Retina (tissue), 1 donor: Measurements from ENCODE around the gene RAPGEF1.
"Not testable (repeated sequence)": the region's sequence is repeated elsewhere in the genome, so short reads cannot be mapped to it uniquely, and the experiment has no call there.

ENCODE experiments used
- DNase-seq: peaks from one replicate; pipeline ENCODE4 v3.0.0-alpha.2; 2016

The RAPGEF1 gene, protein sequence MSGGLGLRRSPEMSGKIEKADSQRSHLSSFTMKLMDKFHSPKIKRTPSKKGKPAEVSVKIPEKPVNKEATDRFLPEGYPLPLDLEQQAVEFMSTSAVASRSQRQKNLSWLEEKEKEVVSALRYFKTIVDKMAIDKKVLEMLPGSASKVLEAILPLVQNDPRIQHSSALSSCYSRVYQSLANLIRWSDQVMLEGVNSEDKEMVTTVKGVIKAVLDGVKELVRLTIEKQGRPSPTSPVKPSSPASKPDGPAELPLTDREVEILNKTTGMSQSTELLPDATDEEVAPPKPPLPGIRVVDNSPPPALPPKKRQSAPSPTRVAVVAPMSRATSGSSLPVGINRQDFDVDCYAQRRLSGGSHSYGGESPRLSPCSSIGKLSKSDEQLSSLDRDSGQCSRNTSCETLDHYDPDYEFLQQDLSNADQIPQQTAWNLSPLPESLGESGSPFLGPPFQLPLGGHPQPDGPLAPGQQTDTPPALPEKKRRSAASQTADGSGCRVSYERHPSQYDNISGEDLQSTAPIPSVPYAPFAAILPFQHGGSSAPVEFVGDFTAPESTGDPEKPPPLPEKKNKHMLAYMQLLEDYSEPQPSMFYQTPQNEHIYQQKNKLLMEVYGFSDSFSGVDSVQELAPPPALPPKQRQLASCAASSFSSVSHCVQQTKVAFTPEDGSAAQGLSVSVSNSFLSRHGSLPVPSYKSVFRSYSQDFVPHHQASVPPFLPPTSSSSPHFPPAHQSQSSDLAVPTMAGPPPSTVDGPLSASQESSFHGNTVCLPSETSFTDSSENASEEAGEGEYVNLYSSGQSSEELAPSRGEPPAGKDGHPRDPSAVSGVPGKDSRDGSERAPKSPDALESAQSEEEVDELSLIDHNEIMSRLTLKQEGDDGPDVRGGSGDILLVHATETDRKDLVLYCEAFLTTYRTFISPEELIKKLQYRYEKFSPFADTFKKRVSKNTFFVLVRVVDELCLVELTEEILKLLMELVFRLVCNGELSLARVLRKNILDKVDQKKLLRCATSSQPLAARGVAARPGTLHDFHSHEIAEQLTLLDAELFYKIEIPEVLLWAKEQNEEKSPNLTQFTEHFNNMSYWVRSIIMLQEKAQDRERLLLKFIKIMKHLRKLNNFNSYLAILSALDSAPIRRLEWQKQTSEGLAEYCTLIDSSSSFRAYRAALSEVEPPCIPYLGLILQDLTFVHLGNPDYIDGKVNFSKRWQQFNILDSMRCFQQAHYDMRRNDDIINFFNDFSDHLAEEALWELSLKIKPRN (N-terminal part only)

GRCh38 chr9:131739959-131740648 is at the start of gene RAPGEF1:
RAPGEF1 (minus strand) TSS chr9:131740076; CDS start chr9:131739830, 246 bp downstream.
- no peak for DNase-seq

GRCh38 chr9:131788851-131789250 is 49.0 kb upstream of the RAPGEF1 start:
- no peak for DNase-seq

DNA sequence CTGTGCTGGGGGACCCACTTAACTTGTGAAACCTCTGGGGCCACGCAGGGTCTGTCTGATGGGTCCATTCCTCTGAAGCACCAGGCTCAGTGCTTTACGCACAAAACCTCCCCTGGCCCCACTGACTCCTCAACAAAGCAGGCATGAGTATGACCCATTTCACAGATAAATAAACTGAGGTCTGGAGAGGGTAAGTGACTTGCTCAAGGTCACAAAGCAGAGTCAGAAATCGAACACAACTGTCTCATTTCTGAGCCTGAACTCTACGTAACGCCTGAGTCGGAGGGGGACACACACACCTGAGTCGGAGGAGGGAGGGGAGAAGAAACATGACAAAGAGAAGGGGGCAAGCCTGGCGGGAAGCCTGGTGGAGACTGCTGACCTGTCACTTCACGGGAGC is 48.0 kb upstream of the RAPGEF1 start:
- DNase-seq = no peak

DNA sequence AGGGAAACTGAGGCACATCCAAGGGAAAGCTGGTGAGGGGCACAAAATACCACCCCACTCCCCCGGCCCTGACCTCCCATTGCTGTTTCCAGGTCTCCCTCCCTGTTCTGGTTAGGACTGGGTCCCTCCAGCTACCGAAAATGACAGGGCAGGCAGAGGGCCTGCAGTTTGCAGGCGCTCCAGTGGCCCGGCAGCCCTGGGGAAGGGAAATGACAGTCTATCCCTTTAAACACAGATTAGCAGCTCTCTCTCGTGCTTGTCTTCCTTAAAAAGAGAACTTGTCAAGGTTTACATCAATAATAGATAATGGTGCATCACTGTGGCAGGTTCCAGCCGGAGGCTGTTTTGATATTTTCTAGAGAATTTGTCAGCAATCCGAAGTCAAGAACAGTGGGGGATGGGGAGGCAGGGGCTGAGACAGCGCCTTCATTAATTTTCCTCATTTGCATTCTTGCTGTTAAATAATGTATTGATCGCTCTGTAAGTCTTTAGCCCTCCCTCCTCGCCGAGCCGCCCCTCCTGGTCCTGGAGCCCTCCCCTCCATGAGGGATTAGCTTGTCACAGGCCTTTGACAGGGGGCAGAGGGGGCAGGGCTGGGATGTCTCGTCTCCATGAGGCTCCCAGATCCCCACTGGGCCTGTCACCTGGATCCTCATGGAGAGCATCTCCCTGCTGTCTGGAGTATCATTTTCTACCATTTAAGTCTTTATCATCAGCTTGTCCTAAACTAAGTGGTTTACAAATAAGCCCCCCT is 45.0 kb upstream of the RAPGEF1 start:
- DNase-seq = no peak

DNA sequence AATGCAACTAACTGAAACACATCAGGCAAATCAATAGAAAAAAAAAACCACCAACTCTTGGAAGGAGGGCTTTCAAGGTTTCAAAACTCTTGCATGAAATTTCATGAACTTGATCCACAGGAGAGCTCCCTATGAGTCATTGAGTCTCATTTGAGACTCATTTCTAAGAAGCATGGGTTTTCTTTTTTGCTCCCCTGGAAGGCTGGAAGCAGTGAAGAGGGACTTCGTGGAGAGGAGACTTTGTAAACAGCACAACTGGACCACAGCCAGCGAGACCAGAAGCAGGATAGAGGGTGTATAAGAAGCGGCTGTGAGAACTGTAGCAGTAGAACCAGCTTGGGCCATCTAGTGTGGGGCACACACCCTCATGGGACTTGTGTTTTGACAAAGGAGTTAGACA is 41.2 kb upstream of the RAPGEF1 start:
- no peak for DNase-seq

DNA sequence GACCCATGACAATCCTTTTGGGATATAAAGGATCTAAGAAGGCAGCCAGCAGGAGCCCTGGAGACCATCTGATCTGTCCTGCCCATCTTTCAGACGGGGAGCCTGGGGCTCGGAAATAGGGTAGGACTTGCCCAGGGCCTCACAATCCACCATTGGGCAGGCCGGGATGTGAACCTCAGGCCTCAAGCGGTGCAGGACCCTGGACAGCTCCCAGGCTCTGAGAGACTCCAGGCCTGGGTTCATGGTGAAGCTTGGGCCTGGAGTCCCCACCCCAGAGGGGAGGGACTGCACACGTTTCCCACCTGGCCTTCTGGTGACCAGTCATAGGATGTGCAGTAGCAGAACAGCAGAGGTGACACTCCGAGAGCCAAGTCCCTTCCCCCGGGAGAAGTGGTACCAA is 36.6 kb upstream of the RAPGEF1 start:
- peak; percentile 46 for DNase-seq

GRCh38 chr9:131776036-131776435 is 36.2 kb upstream of the RAPGEF1 start:
- no peak for DNase-seq

- no peak for DNase-seq
Measured at GRCh38 chr9:131774636-131775035, 34.8 kb upstream of the RAPGEF1 start.

- DNase-seq = peak; percentile 58
Measured at GRCh38 chr9:131773911-131774379, 34.1 kb upstream of the RAPGEF1 start.

DNA sequence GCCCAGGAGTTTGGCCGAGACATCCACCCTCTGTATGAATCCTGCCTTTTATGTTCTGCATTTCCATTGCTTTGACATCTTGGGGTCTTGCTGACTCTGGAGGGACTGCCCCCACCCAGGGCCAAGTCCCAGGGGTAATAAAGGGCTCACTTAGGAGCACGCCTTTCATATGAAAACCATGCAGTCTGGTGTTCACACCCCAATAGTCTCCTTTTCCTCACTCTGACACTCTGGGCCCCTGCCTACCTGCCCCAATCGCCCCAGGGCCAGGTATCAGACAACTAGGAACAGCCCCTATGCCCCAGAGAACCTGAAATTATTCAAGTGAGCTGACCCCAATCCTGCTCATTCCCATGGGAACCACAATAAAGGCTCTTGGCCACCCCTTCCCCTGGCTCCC is 33.1 kb upstream of the RAPGEF1 start:
- DNase-seq = no peak

DNA sequence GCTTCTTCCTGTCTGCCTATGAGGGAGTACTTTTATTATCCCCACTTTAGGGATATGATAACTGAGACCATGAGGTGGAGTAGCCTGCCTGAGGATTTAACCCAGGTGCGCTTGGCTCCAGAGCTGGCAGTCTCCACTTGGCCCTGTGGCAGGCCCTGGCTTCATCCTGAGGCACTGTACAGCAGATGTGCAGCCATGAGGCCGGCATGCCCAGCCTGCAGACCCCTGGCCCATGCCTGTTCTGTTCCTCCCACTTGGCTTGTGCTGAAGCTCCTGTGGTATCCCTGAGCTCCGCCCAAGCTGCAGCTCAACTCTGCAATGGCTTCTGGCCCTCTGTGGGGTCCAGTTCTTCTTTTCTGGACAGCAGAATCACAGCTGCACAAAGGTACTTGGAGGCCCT is 31.8 kb upstream of the RAPGEF1 start:
- DNase-seq = no peak

DNA sequence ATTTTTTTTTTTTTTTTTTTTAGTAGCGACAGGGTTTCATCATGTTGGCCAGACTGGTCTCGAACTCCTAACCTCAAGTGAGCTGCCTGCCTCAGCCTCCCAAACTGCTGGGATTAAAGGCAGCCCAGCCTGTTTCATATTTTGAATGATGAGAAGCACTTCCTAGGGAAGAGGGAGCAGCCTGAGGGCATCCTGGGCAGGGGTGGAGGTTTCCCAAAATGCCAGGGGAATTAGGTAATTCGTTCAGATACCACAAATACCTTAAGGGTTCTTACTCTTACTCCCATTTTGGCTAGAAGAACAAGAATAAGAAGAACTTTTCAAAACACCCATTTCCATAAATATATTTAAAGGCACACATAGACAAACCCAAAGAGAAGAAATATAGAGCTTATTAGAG is 29.5 kb upstream of the RAPGEF1 start:
- DNase-seq = no peak

GRCh38 chr9:131764568-131764967 is 24.7 kb upstream of the RAPGEF1 start:
- no peak for DNase-seq

GRCh38 chr9:131762356-131762932 is 22.6 kb upstream of the RAPGEF1 start:
- peak; percentile 92 for DNase-seq

- DNase-seq = no peak
Measured at GRCh38 chr9:131759017-131759647, 19.3 kb upstream of the RAPGEF1 start.

GRCh38 chr9:131757549-131757948 is 17.7 kb upstream of the RAPGEF1 start:
- no peak for DNase-seq

- peak; percentile 83 for DNase-seq
Measured at GRCh38 chr9:131755541-131756198, 15.8 kb upstream of the RAPGEF1 start.

- no peak for DNase-seq
Measured at GRCh38 chr9:131754846-131755245, 15.0 kb upstream of the RAPGEF1 start.

DNA sequence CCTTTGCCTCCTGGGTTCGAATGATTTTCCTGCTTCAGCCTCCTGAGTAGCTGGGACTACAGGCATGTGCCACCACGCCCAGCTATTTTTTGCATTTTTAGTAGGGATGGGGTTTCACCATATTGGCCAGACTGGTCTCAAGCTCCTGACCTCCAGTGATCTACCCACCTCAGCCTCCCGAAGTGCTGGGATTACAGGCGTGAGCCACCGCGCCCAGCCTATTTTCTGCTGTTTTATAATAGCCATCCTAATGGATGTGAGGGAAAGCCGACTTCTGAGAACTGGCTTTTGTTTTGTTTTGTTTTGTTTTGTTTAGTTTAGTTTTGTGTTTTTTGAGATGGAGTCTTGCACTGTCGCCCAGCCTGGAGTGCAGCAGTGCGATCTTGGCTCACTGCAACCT is 13.9 kb upstream of the RAPGEF1 start:
- not testable (repeated sequence) for DNase-seq

GRCh38 chr9:131752231-131752884 is 12.5 kb upstream of the RAPGEF1 start:
- DNase-seq = no peak
